Posterior cingulate gyrus (tissue), 11 donors: ENCODE measurements around the gene TOX2.

Source experiments
- DNase-seq, 10 donors: peaks; one replicate each; pipeline versions ENCODE4 v3.0.0 to v3.0.0-alpha.2; 2020 to 2021; ENCODE audit warnings: mixed read lengths in 3 of 10
- intact Hi-C: fragments of 100-400 bp; cut with DNase I; formaldehyde crosslinking; loops from one replicate; pipeline ENCODE4 v1.15.1; 2023

Gene TOX2

DNA sequence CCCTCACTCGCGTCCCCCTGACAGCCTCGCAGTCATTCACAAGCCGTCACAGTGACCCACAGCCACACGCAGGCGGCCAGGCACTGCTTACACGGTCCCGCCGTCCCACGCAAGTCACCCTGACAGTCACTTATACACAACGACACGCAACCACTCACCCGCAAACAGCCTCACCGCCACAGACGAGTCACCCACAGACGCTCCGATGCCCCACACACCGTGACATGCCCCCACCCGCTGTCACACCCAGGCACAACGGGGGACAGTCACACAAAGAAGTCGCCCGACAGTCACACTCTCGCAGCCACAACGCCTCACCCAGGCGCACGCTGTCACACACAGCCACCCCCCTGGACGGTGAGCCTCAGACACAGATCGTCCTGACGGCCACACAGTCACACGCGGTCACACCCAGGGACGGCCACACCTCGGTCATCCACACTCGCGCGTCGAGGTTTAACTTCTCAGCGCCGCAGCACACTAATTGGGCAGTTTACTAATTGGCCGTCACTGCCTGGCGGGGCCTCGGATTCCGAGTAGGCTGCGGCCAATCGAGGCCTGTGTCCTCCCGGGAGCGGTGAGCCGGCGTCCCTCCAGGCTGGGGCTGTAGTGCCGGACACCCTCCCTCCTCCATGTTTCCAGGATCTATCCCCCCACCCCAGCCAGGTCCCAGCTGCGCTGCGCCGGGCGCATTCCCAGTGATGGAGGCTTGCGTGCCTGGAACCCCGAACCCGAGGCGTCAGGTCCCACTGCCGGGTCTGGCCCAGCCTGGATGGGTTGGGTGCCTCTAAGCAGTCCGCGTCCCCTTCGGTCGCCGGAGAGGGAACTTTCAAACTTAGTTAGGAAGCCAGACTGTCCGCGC is 790 bp downstream of the TOX2 start:
- peak in 2 of 10 donors; percentile 66 to 87 for DNase-seq
- intact Hi-C loops, result no loop called here

DNA sequence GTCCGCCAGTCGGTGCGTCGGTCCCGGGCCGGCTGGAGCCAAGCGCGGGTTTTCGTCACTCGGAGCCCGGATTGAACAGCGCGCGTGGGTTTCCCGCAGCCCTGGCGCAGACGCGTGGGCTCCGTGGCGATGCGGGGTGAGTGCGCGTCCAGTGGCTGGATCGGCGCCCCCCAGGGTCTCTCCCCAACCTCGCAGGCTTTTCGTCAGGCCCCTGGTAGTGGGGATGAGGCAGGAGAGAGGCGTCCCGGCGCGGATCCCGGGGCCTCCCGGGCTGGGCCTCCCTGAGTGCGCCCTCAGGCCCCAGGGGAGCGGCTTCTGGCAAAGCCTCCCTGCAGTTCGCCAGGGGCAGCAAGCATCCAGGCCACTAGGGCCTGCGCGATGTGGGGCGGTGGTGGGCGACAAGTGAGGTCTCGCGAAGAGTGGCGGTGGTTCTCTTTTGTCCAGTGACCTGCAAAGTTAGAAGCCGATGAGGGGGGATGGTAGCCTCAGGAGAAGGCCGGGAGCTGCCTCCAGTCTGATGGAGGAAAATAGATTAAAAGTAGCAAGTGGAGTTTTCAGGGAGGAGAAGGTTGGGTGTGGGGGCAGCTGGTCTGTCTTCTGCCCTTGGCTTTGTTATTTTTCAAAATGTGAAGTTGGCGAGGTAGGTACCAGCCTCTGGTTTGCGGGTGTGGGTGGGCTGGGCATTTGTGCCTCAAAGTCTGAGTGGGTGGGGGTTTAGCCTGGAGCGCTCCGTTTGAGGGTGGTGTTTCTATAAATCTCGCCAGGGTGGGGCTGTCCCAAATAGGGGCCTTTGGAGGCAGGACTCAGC is 1.6 kb downstream of the TOX2 start:
- intact Hi-C loops, result no loop called here
- peak in 5 of 10 donors; percentile 23 to 85 (median 39) for DNase-seq

DNA sequence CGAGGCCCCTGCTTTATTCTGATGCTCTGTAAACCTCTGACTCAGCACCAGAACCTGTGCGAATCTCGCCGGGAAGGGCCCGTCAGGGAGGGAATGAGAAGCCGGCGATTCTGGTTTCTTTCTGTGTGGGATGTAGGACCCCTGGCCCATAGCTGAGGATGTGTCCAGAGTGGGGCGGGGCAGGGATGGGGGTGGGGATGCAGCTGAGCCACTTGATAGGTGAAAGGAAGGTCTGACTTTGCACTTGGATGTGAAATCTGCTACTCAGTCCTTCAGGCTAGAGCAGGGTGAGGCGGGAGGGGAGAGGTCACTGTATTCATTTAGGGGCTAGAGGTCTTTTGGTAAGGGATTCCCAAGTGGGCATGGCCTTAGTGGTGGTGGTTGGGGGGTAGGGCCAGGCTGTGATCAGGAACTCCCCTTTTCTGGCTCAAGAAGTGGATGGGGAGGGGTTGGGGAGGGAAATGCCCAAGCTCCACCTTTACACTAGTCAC is 2.3 kb downstream of the TOX2 start:
- DNase-seq, result no peak
- intact Hi-C loops, result no loop called here

DNA sequence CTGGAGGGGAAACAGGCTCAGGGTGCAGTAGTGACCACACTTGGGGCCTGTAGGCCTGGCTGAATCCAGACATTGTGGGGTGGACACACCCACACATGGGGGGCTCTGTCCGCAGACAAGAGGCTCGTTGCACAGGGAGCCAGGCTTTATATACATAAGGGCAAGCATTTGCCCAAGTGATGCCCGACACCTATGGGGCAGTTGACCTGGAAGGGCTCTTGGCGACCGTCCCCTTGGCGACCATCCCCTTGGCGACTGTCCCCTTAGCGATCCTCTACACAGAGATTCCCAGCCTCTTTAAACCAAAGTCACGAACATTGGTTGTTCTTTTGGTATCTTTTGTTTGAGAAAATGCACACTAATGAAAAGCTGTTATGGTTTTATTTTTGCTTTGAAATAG is 2.7 kb downstream of the TOX2 start:
- DNase-seq, result no peak
- intact Hi-C loops, result no loop called here

DNA sequence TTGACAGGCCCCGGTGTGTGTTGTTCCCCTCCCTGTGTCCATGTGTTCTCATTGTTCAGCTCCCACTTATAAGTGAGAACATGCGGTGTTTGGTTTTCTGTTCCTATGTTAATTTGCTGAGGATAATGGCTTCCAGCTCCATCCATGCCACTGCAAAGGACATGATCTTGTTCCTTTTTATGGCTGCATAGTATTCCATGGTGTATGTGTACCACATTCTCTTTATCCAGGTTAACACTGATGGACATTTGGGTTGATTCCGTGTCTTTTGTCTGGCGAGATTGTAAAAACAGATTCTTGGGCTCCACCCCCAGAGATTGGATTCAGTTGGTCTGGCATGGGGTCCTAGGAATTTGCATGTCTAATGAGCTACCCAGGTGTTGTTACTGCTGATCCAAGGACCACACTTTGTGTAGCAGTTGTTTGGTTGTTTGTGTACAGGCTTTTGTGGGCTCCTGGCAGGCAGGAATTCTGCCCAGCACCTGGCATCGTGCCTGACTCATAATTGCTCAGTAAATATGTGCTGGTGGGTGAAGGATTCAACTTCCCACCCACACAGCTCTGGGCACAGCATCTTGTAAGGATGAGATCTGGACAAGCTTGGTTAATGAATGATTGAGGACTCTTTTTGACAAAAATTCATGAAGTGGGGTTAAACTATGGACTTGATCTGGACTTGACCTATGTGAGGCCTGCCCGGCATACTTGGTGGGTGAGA is 5.2 kb downstream of the TOX2 start:
- no peak for DNase-seq
- intact Hi-C loops, result no loop called here

DNA sequence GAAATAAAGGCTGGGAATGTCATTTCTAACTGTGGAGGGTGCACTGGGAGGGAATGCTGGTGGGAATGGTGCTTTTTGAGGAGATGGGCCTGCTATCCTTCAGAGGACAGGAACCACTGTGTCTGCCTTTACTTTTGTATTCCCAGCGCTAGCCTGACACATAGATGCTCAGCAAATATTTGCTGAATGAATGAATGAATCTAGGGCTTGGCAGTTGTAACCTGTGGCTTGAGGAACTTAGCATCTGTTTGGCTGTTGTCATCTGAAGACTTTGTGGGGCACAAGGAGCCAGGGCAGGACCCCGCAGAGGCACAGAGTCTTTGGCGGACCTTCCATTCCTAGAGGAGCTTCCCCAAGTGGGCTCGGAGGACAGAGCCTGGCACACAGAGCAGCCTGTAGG is 6.1 kb downstream of the TOX2 start:
- intact Hi-C loops, result no loop called here
- no peak for DNase-seq

DNA sequence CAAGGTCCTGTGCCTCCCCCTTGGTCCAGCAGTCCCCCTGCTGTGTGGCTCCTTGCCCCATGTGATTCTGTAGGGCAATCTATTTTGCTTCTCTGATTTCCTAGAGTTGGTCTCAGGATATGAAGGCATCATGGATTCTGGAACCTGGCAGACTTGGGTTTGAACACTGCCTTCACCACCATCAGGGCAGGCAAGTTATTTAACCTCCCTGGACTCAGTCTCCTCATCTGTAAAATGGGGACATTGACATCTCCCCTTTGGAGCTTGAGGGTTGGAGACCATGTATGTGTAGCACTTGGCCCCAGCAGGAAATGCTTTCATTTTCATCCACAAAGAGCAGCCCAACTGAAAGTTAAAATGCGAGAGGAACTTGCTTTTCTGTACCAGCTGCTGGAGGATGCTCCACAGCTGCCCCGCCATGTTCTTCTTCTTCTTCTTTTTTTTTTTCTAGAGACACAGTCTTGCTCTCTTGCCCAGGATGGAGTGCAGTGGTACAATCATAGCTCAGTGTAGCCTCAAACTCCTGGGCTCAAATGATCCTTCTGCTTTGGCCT is 6.7 kb downstream of the TOX2 start:
- intact Hi-C loops, result no loop called here

DNA sequence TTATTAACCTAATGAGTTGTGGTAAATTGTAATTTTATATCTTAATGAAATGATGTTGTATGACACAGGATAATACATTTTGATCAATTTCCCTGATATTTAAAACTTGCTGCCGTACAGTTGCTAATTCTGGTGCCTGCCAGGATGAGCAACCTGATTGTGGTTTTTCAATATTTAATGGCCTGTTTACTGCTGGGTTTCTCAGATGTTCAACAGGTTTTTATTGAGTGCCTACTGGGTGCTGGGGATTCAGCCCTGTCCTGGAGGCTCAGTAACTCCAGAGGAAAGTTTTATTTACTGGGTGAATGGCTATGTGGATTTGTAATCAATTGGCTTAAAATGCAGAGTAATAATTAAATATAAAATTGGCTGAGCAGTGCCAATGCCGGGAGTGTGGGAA is 8.0 kb downstream of the TOX2 start:
- intact Hi-C loops, result no loop called here
- DNase-seq, result no peak

More for the DNA sequence above, 6.7 kb downstream of the TOX2 start:
- DNase-seq, result no peak

DNA sequence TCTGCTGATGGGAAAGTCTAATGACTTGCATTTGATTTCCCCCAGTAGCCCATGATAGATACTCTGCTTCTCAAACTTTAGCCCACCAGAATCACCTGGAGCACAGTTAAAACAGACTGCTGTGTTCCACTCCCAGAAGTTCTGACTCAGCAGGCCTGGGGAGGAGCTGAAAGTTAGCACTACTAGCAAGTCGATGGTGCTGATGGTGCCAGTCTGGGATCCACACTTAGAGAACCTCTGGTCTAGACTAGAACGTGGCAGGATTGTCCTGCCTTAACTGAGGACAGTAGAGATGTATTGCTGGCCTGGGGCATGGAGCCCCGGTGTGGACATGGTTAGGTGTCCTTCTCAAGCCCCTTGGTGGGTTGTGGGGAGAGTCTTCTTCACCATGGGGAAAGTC is 8.7 kb downstream of the TOX2 start:
- DNase-seq, result no peak
- intact Hi-C loops, result no loop called here

DNA sequence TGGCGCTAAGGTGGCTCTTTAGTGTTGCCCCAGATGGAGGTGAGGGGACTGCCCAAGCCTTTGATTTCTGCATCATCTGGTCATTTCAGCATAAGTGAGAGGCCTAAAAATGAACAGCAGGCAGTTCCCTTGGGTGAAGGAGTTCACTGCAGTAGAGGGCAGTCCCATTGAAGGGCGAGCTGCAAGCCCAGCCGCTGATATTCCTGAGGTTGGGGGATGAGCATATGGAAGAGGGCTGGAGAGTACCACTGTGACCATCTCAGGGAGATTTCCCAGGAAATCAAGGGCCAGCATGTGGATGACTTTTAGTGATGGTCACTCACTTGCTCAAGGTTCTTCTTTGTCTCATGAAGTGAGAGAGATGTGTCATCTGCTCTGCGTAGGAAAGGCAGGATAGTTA is 9.3 kb downstream of the TOX2 start:
- intact Hi-C loops, result no loop called here
- no peak for DNase-seq

DNA sequence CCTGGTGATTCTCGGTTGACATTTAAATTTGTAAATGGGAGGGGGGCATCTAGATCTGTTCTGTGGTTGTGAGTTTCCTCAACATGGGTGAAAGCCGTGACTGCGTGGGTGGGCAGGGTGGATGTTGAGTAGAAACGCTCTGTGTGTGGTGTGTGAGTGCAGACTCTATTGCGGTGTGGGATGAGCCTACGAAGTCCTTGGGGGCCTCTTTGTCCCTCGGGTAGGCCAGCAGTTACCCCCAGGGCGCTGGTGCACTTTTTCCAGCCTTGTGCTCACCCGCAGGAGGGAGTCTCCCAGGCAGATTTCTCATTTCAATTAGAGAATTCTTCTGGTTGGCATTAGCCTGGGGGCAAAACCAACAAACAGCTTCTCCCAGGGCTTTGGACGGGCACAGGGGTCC is 10.6 kb downstream of the TOX2 start:
- no peak for DNase-seq
- intact Hi-C loops, result no loop called here

DNA sequence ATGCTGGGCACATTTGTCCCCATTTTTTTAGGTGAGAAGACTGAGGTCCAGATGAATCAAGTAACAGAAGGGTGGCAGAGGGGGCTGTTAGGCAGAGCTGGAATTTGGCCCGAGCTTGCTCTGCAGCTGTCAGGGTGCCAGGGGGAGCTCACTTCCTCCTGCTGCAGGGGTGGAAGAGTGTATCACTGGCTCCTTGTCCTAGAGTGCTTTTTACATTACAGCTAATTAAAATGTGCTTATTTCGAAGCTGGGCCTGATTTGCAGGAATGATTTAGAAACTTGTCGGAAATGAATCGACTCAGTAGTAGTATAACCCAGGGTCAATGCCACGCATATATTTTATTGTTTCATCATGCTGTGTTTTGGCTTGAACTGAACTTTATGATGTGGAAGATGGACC is 11.1 kb downstream of the TOX2 start:
- no peak for DNase-seq
- intact Hi-C loops, result no loop called here

DNA sequence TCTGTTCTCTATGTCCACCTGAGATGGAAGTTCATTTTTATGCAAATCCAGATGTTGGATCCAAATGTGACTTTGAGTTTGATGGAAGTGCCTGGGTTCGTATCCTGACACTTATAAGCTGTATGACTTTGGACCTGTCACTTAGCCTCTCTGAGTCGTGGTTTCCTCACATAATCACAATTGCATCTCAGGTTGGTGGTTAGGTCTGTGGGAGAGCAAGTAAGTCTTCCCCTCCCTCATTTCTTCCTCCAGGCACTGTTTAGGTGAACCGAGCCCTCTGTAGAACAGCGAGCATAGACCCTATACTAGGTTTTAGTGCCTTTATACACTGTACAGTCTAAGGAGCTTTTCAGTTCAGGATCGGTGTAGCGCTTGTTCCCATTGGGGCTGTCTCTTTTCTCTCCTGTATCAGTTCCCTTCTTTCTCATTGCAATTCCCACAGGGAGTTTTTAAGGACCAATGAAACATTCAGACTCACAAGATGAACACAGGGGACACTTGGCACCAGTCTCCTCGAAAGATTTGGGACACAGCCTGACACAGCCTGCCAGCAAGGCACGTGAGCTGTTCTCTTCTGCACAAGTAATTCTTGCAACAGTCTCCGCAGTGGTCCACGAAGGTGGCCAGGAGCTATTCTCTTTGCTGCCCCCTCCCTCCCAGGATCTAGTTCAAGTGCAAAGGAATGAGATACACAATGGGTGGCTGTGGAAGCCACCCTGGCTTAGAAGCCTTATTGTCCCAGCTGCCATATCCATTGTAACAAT is 11.8 kb downstream of the TOX2 start:
- DNase-seq, result peak in 1 of 10 donors; percentile 37
- intact Hi-C loops, result no loop called here

DNA sequence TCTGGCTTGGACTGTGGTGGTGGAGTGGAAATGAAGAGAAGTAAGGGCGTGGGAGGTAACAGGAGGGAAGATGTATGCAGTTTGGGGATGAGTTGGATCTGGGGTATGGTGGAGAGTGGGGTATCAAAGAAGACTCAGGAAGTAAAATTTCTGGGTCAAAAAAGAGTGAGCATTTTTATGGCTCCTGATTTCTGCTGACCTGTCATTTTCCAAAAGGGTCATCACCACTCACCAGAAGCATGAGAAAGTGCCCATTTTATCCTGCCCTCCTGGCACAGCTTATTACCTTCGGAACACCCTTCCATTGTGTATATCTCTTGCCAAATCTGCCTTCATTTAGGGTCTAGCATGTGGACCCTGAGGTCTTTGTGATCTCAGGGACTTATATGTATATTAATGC is 17.3 kb downstream of the TOX2 start:
- intact Hi-C loops, result no loop called here
- DNase-seq, result no peak

DNA sequence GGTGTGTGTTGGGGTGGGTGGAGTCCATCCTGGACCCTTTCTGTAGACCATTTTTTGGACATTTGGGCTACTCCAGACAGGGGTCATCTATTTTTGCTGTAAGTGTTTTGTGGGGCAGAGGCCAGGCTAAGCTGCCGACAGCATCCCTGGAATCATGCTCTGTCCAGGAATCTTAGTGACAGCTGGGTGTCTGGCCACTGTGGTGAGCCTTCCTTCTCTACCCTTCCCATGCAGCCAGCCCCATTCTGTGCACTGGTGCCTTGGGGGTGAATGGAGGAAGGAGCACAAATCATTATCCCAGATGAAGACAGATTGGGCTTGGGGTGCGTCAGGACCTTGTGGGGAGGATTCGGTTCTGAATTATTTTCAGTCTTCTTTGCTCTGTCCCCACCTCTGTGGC is 20.2 kb downstream of the TOX2 start:
- intact Hi-C loops, result no loop called here
- no peak for DNase-seq

DNA sequence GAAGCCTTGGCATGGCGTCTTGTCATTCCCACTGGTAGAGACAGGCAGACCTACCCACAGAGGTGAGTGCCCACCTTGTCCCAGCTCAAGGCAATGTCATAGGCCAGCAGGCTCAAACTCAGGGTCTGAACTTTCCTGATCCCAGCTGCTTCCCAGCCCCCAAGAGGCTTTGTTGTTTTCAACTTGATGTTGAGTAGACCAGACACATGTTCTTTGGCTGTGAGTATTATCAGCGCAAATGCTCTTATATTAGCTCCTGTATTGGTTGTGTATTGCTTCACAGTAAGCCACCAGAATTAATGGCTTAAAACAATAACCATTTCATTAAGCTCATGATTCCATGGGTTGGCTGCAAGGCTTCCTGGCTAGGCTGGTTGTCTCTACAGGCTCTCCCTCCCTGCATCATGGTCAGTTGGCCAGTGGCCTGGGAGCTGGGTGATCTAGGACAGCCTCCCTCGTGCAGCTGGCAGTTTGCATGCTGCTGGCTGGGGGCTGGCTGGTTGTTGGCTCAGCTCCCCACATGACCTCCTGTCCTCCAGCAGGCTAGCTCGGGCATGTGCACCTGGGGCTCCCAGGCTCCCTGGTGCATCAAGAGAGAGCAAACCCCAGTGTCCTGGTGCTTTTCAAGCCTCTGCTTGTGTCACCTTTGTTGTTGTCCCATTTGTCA is 21.6 kb downstream of the TOX2 start:
- intact Hi-C loops, result no loop called here
- DNase-seq, result peak in 3 of 10 donors; percentile 15 to 78 (median 18)

DNA sequence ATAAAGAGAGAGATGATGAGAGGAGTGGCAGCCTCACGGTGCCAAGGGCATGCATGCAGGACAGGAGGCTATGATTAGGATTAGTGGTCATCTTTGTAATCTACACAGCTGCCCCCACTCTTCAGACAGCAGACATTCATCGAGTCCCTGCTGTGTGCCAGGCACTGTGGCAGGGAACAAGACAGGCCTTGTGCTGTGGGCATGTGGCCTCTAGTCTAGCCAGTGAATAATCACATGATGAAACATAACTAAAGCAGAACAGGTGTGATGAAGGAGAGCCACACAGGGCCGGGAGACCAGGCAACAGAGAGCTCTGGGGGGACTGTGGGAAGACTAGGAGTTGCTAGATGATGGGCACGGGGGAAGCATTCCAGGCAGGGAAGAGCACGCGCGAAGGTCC is 22.2 kb downstream of the TOX2 start:
- intact Hi-C loops, result no loop called here
- DNase-seq, result no peak

DNA sequence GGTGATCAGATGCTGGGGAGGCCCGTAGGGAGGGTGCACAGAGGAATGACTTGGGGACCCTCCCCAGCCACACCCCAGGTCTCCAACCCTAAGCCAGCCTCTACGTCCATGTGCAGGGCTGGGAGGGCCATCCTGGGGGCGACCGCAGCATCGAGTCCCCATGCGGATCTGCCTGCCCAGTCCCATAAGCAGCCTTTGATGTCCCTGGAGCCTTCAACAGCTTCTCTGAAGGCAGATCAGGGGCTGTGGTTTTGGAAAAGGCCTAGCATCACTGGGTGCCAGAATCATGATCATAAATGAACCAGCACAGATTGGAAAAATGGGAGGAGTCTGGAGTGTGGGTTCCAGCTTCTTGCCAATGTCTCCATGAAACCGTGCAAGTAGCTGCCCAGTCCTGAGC is 22.9 kb downstream of the TOX2 start:
- peak in 1 of 10 donors; percentile 77 for DNase-seq
- intact Hi-C loops, result no loop called here

DNA sequence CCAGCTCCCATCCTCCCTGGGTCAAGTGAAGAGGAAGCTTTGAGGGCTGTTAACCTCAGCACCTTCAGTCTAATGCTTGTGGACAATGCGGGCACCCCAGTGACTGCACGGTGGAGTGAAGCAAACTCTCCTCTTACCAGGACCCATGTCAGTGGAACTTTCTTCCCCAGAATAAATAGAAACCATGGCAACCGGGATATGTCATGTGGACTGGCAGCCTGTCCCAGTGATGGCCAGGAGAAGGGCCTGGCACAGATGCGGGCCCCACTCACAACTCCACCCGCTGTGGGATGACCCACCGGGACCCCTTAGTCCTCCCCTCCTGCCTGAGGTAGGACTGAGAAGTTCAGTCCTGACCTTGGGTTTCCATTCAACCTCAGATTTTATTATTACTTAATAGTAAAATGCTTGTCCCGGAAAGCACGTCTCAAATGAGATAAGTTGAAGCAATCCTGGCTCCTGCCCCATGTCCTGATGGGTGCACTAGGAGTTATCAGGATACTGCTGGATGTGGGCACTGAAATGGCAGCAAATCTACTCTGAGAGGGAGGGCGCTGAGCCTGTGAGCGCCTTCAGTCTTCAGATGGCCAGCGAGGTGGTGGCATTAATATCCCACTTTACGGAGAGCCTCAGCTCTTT is 23.5 kb downstream of the TOX2 start:
- intact Hi-C loops, result no loop called here
- peak in 1 of 10 donors; percentile 13 for DNase-seq
